NCI-H187 (cell line): Measurements from ENCODE around the gene INS.
"Not testable (repeated sequence)": the region's sequence is repeated elsewhere in the genome, so short reads cannot be mapped to it uniquely, and the experiment has no call there.

Source experiments
- DNase-seq, 2 experiments: peaks; one replicate each; lab custom pipeline; 2025; lab: John Stamatoyannopoulos, UW

The INS gene

DNA sequence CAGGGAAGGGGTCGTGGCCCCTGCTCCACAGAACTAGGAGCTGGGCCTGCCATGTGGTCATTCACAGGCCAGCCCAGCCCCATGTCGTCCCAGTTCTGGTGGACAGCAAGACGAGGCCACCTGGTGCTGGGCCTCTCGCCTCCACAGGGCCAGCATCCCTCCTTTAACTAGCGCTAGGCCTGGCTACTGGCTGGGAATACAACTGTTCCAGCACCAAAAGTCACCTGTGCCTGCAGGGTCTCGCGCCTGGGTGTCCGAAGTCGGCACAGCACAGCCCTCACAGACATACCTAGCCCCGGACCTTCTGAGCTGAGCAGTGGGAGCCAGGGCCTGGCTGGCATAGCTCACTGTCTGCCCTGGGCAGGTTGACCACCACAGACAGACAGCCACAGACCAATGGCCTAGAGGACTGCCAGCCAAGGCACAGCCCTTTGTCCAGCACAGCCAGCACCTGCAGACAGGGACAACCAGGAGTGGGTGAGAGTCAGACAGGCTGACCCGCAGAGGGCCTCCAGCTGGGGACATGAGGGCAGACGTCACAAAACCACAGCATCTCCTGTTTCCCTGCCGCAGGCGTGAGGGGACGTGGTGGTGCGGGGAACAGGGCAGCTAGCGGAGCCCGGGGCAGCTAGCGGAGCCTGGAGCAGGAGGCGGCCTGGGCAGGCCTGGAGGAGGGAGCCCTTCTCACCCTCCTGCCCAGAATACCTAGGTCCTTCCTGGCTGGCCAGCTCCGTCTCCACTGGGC lies 37.8 kb upstream of the INS start:
- DNase-seq, result no peak

GRCh38 chr11:2197771-2198520 lies 36.9 kb upstream of the INS start:
- DNase-seq, result no peak

DNA sequence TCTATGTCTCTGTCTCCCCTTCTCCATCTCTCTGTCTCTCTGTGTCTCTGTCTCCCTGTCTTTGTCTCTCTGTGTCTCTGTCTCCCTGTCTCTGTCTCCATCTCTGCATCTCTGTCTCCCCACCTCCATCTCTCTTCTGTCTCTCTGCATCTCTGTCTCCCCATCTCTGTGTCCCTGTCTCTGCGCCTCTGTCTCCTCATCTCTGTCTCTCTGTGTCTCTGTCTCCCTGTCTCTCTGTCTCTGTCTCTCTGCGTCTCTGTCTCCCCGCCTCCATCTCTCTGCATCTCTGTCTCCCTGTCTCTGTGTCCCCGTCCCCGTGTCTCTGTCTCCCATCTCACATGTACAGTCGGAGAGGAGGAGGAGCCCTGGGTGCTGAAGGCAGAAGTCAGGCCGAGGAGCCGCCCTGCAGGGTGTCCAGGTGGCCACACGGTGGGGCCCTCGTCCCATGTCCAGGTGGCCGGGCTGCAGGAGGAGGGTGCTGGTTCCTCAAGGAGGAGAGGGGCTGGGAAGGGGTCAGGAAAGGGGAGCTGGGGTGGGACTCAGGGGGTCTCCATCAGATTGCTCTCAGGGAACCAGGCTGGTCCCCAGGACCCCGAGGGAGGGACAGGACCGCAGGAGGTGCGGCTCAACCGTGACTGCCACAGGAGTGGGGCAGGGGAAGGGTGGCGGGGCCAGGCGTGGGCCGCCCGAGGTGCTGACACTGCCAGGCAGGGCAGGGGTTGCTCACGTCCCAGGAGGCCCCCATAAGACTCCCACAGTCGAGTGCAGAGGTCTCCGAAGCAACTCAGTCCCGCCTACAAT lies 36.2 kb upstream of the INS start:
- DNase-seq, result no peak

DNA sequence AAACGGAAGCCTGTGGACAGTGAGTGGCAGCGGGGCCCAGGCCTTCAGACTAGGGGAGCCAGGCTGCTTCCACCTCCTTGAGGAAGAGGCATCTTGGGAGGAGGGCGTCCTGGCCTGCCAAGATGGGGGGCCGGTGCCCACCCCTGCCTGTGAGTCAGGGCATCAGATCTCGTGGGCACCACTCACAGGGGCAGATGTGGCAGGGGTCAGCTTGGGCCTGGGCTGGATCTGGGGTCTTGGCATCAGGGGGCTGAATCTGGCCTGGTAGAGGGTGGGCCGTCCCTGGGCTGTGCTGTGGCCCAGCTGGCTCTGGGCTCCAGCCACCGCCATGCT lies 34.7 kb upstream of the INS start:
- DNase-seq, result no peak

DNA sequence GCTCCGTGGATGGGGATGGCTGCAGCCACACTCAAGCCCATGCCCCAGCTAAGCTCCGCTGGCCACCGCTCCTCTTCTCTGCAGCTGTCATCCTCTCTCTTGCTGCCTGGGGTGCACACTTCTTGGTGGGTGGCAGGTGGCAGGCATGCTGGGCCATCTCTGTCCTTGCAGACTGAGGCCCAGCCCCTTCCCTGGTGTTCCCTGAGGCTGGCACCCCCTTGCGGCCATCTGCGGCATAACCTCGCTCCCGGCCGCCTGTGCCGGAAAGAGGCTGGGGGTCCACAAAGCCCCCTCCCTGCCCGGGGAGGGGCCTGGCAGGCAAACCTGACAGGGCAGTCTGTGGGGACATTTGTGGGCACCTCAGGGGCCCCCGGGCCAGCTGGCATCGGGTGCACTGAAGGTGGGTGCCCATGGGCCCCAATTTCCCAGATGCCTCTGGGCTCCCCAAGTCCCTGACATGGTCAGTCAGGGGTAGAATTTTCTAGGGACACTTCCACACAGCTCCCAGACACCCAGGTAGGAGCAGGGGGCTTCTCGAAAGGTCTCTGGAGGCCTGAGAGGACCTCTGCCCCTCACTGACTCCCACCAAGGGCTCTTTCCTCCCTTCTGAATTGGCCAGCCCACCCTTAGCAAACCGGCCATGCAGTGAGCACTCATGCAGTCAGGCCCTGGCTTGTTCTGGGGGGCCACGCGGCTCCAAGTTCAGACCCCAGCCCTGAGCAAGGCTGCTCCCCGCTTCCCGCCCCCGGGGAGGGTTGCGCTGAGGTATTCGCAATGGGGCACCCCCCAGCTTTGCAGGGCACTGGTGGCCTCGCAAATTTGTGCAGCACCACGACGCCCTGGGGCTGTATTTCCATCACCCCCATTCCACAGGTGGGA lies 34.1 kb upstream of the INS start:
- no peak for DNase-seq

DNA sequence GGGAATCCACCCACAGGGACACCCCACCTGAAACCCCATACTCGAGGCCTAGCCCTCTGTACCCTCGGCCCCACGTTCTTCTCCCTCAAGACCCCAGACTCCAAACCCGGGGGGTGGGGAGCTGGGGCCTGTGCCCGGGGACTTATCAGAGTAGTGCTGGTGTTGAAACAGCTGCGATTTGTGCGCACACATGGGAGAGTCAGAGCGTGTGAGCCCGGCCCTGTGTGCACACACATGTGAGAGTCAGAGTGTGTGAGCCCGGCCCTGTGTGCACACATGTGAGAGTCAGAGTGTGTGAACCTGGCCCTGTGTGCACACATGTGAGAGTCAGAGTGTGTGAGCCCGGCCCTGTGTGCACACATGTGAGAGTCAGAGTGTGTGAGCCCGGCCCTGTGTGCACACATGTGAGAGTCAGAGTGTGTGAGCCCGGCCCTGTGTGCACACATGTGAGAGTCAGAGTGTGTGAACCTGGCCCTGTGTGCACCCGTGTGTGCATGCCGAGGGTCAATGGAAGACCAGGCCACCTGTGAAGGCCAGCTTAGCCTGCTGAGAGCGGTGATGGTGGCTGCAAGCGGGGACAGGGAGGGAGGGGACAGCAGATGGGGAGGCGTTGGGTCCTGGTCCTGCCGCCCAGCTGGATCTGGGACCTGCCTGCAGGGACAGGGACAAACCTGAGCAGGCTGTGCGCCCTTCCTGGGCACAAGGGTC lies 33.0 kb upstream of the INS start:
- not testable (repeated sequence) for DNase-seq

DNA sequence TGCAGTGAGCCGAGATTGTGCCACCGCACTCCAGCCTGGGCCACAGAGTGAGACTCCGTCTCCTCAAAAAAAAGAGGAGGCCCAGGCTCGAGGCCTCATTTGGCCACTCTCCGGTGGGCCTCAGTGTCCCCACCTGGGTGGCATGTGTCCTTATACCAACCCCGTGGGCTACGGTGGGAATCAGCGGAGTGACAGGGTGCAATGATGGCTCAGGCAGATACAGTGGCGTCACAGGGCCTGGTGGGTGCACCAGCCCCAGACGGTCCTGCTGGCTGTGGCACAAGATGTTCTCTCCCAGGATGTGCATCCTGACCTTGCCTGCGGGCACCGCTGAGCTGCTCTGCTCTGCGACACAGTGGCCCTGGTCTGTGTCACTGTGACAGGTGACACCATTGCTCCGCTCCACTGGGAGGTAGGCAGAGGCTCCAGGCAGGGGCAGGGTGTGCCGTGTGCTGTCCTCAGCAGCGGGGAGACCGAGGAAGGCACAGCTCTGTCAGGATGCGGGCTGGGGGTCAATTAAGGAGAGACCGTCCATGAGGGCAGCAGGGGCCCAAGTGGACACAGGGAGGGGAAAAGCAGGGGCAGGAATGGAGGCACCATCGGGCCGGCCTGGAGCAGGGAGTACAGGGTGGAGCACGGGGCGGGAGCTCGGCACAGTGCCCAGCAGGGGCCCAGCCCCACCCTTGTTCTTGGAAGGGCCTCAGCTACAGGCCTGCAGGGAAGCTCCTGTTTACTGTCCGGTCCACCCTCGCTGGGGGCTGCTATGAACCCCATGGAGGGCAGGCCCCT lies 32.3 kb upstream of the INS start:
- no peak for DNase-seq

DNA sequence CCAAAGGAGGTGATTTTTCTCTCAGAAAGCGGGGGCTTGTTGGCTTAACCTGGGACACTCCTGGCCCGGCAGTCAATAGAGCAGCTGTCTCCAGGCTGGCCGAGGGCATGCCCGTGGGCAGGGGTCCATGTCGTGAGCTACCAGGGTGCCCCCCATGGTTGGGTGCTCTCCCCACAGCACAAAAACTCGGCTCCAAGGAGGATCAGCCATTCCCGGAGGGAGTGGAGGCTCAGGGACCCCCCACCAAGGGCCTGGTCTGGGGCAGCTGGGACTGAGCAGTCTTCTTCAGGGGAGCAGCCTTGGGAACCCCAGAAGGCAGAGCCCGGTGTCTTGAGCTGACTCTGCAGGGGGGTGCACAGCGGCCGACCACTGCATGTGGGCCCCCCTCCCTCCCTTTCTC lies 31.4 kb upstream of the INS start:
- DNase-seq, result no peak

DNA sequence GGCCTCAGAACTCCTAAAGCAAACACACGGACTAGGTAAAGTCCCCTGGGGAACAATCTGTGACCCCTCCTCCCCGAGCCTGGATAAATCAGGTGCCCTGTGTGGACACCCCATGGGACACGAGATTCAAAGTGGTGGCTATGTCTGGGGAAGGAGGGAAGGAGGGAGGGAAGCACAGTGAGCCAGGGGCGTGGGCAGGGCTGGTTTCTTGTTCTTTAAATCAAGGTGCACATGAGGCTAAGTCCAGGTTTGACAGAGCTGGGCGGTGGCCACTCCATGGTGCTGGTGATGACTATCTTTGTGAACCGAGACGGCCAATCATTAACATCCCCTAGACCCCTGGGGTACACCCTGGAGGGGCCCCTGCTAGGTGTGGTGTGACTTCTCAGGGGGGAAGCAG lies 30.9 kb upstream of the INS start:
- DNase-seq, result no peak

DNA sequence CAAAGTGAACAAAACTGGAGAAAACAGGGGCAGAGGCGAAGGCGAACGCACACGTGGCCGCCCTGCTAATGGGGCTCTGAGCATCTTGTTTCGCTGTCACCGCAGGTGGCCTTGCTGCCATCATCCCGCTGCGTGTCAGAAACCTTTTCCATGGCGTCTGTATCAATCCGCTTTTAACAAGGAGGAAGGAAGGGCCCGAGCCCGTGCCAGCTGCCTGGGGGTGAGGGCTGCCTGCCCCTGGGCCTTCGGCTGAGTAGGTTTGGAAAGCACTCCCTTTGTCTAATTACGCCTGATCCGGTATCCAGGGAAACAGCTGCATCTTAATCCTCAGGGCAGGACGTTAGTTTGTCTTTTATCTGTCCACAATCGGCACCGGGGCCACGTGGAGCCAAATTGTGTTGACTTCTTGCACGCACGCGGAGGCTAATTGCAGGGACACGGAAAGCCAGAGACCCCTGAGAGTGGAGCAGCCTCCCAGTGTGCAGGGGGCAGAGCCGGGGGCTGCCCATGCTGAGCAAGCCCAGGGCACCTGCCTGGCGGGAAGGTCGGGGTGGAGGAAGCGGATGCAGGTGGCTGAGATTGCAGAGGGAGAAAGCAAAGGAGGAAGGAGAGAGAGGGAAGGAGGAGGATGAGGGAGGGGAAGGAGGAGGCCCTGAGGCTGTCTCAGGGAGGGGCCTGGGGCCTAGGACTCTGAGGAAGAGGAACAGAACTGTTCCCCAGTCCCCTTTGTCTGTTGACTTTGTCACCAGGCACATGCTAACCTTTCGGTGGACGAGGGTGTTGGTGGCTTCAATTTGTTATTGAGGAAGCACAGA lies 29.9 kb upstream of the INS start:
- DNase-seq, result no peak

GRCh38 chr11:2189938-2190656 lies 29.1 kb upstream of the INS start:
- no peak for DNase-seq

- no peak for DNase-seq
Observed at GRCh38 chr11:2188745-2189144, 27.7 kb upstream of the INS start.

DNA sequence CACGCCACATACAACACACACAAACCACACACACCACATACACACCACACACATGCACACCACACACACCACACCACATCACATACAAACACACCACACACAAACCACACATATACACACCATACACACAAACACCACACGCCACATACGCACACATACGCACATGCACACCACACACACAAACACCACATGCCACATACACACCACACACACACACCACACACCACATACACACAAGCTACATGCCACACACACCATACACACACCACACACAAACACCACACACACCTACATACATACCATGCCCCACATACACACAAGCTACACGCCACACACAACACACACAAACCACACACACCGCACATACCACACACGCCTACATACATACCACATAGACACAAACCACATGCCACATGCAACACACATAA lies 26.3 kb upstream of the INS start:
- no peak for DNase-seq

GRCh38 chr11:2186669-2187279 lies 25.8 kb upstream of the INS start:
- DNase-seq, result no peak

- DNase-seq, result no peak
Observed at GRCh38 chr11:2185324-2186085, 24.5 kb upstream of the INS start.

- no peak for DNase-seq
Observed at GRCh38 chr11:2182692-2183474, 21.9 kb upstream of the INS start.

DNA sequence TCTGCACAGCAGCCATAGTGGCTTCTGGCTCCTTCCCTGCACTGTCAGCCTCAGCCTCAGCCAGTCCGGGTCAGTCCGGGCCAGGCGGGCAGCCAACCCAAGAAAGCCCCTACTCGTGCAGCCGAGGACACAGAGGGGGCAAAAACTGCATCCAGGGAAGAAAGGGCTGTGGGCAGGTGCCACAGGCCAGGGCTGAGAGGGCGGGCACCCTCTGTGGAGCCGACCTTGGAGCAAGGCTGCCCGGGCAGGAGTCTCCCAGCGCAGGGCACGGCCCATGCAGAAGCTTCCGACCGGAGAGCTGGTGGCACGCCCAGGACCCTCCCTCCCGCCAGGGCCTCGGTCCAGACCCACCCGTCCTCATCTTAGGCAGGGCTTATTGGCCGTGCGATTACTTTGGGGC lies 21.1 kb upstream of the INS start:
- DNase-seq, result no peak
